SH-SY5Y (cell line): Measurements from ENCODE around the gene HBM.

ENCODE experiments used
- GATA2 ChIP-seq: IDR thresholded peaks from 2 replicates; pipeline ENCODE4 v1.6.1; 2011; ENCODE audit warnings: mild to moderate bottlenecking, low read depth, low read length
- GATA3 ChIP-seq: IDR thresholded peaks from 2 replicates; pipeline ENCODE4 v1.6.1; 2011; ENCODE audit warnings: low read depth, mild to moderate bottlenecking, low read length, moderate library complexity

DNA sequence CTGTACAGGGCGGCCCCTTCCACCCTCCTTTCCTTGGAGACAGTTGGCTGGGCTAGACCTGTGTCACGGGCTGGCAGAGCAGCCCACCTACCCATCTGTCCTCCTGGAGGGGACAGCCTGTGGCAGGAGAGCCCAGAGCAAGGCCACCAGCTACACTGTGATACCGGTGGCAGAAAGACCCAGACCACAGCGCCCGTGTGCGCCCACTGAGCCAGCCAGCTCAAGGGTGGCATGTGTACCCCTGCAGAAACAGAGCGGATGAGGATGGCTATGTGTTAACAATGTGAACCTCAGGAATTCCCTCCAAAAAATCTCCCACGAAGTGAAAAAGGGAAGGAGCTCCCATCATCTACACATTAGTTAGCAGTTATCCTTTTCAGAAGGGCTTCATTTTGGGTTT is 21.6 kb downstream of the HBM start:
- TF ChIP-seq GATA2 (no peak), GATA3 (no peak)
